WTC11 (cell line): ENCODE measurements around the gene CD9. TPM values are rescaled to one million over a fixed set of nuclear protein-coding genes. Genes with fewer than 3 reads are reported as not detected.
A peak's percentile ranks its signal among the peaks of the same experiment; 100 is the strongest.

Source experiments
- ATAC-seq: fragments of 200-7000 bp; cut with Tn5 transposase; 2 replicates; pipeline ENCODE4 v1.10.0; 2021; ENCODE audit warnings: mild to moderate bottlenecking, moderate library complexity
- CTCF ChIA-PET: fragments of 300-600 bp; sonication (Branson Sonifier 250); formaldehyde crosslinking; loops from one replicate; lab custom pipeline; 2021; ENCODE audit warnings: antibody characterized with exemption; lab: Charles Lee
- POLR2A ChIA-PET: fragments of 350-600 bp; sonication (Branson Sonifier 250); formaldehyde crosslinking; loops from one replicate; lab custom pipeline; 2021; ENCODE audit warnings: antibody characterized with exemption; lab: Charles Lee
- DNase-seq: peaks from one replicate; pipeline ENCODE4 v3.0.0; 2021; ENCODE audit warnings: low spot score
- H3K27ac Mint-ChIP-seq: 2 replicates; pipeline ENCODE4 v1.8.0; 2021; ENCODE audit warnings: mixed read lengths
- H3K27me3 Mint-ChIP-seq: 2 replicates; pipeline ENCODE4 v1.8.0; 2021; ENCODE audit warnings: low read depth, mild to moderate bottlenecking, moderate library complexity, mixed read lengths
- H3K36me3 Mint-ChIP-seq: 2 replicates; pipeline ENCODE4 v1.8.0; 2021; ENCODE audit warnings: mixed read lengths
- H3K4me1 Mint-ChIP-seq: 2 replicates; pipeline ENCODE4 v1.8.0; 2022; ENCODE audit warnings: mixed read lengths
- H3K4me3 Mint-ChIP-seq: 2 replicates; pipeline ENCODE4 v1.8.0; 2021; ENCODE audit warnings: mild to moderate bottlenecking, moderate library complexity, mixed read lengths
- H3K9me3 Mint-ChIP-seq: 2 replicates; pipeline ENCODE4 v1.8.0; 2021; ENCODE audit warnings: mixed read lengths
- ARID4B ChIP-seq: sonication (generic); formaldehyde crosslinking; IDR thresholded peaks from 2 replicates; pipeline ENCODE4 v1.8.0; 2023; ENCODE audit warnings: missing genetic modification reagents, mild to moderate bottlenecking, borderline replicate concordance
- E2F5 ChIP-seq: sonication (generic); formaldehyde crosslinking; IDR thresholded peaks from 2 replicates; pipeline ENCODE4 v1.8.1; 2022; ENCODE audit warnings: mild to moderate bottlenecking, moderate library complexity, missing genetic modification reagents
- FOXJ3 ChIP-seq: sonication (generic); formaldehyde crosslinking; IDR thresholded peaks from 2 replicates; pipeline ENCODE4 v1.9.0; 2021; ENCODE audit warnings: missing genetic modification reagents, mild to moderate bottlenecking, borderline replicate concordance
- IRF1 ChIP-seq: sonication (generic); formaldehyde crosslinking; IDR thresholded peaks from 2 replicates; pipeline ENCODE4 v1.8.0; 2023; ENCODE audit warnings: missing genetic modification reagents
- IRF2 ChIP-seq: sonication (generic); formaldehyde crosslinking; IDR thresholded peaks from 2 replicates; pipeline ENCODE4 v1.8.0; 2022; ENCODE audit warnings: low read depth, missing genetic modification reagents, borderline replicate concordance
- JAZF1 ChIP-seq: fragments of 250-450 bp; sonication (Bioruptor Pico); IDR thresholded peaks from 2 replicates; pipeline ENCODE4 v1.9.0; 2021; ENCODE audit warnings: moderate library complexity, mild to moderate bottlenecking, inconsistent platforms
- MYBL2 ChIP-seq: sonication (generic); formaldehyde crosslinking; IDR thresholded peaks from 2 replicates; pipeline ENCODE4 v1.8.1; 2023; ENCODE audit warnings: mild to moderate bottlenecking, moderate library complexity, missing genetic modification reagents
- NR1H2 ChIP-seq: sonication (generic); formaldehyde crosslinking; IDR thresholded peaks from 2 replicates; pipeline ENCODE4 v1.9.0; 2021; ENCODE audit warnings: mild to moderate bottlenecking, moderate library complexity, missing genetic modification reagents
- NR2C2 ChIP-seq: sonication (generic); formaldehyde crosslinking; IDR thresholded peaks from 2 replicates; pipeline ENCODE4 v1.8.0; 2022; ENCODE audit warnings: mild to moderate bottlenecking, missing genetic modification reagents
- NR3C1 ChIP-seq: sonication (generic); formaldehyde crosslinking; conservative IDR thresholded peaks from 2 replicates; pipeline ENCODE4 v1.8.1; 2023; ENCODE audit warnings: low read depth, mild to moderate bottlenecking, missing genetic modification reagents
- PRRX2 ChIP-seq: fragments of 250-450 bp; sonication (Bioruptor Pico); IDR thresholded peaks from 2 replicates; pipeline ENCODE4 v1.8.0; 2021; ENCODE audit warnings: mild to moderate bottlenecking
- SMAD4 ChIP-seq: sonication (generic); formaldehyde crosslinking; IDR thresholded peaks from 2 replicates; pipeline ENCODE4 v1.8.0; 2022; ENCODE audit warnings: mild to moderate bottlenecking, missing genetic modification reagents
- TEAD1 ChIP-seq: sonication (generic); formaldehyde crosslinking; IDR thresholded peaks from 2 replicates; pipeline ENCODE4 v1.8.0; 2022; ENCODE audit warnings: mild to moderate bottlenecking, missing genetic modification reagents
- ZNF263 ChIP-seq: sonication (generic); formaldehyde crosslinking; IDR thresholded peaks from 2 replicates; pipeline ENCODE4 v1.8.1; 2022; ENCODE audit warnings: low read depth, mild to moderate bottlenecking, moderate library complexity, missing genetic modification reagents
- ZNF281 ChIP-seq: sonication (generic); formaldehyde crosslinking; IDR thresholded peaks from 2 replicates; pipeline ENCODE4 v1.8.0; 2023; ENCODE audit warnings: mild to moderate bottlenecking, missing genetic modification reagents
- total RNA-seq: library from RNA; stranded (reverse); gene quantifications from 3 replicates; pipeline ENCODE4 v1.2.3, GENCODE V29; 2021
- TF ChIP-seq, protein P1 (sequence below): fragments of 250-450 bp; sonication (Bioruptor Pico); IDR thresholded peaks from 2 replicates; pipeline ENCODE4 v1.8.0; 2021; ENCODE audit warnings: mild to moderate bottlenecking
- TF ChIP-seq, protein P2 (sequence below): fragments of 250-450 bp; sonication (Bioruptor Pico); IDR thresholded peaks from 2 replicates; pipeline ENCODE4 v1.9.0; 2021; ENCODE audit warnings: mild to moderate bottlenecking

Gene CD9
- total RNA-seq, 1 experiment from 2014 or later = 260 TPM

DNA sequence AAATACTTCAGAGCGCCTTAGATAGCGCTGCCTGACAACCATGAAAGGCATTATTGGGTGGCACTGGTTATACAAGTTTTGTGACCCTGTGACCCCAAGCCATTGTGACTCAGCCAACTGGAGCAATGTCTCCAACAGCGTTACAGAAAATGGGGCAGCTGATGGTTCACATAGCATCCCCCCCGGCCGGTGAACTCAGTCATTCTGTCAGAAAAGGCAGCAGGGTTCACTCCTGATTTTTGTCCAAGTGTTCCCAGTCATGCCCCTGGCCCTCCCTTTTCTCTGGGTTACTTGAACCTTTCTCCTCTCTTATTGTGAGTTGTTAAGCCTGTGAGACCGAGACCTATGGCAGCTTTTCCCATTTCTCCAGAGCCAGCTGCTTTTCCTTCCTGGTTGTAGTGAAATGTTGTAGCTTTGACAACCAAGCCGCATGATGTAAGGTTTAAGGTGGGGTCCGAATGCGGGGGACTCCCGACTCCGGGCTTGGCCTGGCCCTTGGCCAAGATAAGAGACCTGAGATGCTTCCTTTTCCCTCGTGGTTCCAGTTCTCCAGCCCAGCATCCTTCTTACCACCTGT lies 22.0 kb downstream of the CD9 start:
- ATAC-seq = no peak
- Mint-ChIP-seq H3K27ac (peak overlapping the region; percentile 78), H3K27me3 (no peaks in the 10 kb centered on the region), H3K4me1 (peaks cover 58% of the 10 kb centered on the region)
- DNase-seq = no peak
- TF ChIP-seq PRRX2 (CRISPR knock-in tag) (no peak), SMAD4 (no peak), TEAD1 (CRISPR knock-in tag) (no peak), NR1H2 (CRISPR knock-in tag) (no peak), ZNF281 (CRISPR knock-in tag) (no peak), E2F5 (CRISPR knock-in tag) (no peak), FOXJ3 (CRISPR knock-in tag) (no peak), ARID4B (CRISPR knock-in tag) (no peak), MYBL2 (CRISPR knock-in tag) (no peak)
- TF ChIP-seq, protein P1, sequence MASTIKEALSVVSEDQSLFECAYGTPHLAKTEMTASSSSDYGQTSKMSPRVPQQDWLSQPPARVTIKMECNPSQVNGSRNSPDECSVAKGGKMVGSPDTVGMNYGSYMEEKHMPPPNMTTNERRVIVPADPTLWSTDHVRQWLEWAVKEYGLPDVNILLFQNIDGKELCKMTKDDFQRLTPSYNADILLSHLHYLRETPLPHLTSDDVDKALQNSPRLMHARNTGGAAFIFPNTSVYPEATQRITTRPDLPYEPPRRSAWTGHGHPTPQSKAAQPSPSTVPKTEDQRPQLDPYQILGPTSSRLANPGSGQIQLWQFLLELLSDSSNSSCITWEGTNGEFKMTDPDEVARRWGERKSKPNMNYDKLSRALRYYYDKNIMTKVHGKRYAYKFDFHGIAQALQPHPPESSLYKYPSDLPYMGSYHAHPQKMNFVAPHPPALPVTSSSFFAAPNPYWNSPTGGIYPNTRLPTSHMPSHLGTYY (CRISPR knock-in tag) = no peak
- TF ChIP-seq, all 79 proteins: peak for 0
- Mint-ChIP-seq H3K9me3 (no peaks in the 10 kb centered on the region), H3K4me3 (no peak overlapping the region), H3K36me3 (peaks cover 56% of the 10 kb centered on the region)
- CTCF ChIA-PET = interaction anchor here (1.0 to 3.4 kb wide), 5 partner anchors 12 to 56 kb away, joined by 3 to 17 read pairs (median 3); no protein-coding TSS in a partner anchor
- POLR2A ChIA-PET = interaction anchor here (0.6 kb wide), 1 partner anchor 28 kb away, joined by 3 read pairs; no protein-coding TSS in a partner anchor

DNA sequence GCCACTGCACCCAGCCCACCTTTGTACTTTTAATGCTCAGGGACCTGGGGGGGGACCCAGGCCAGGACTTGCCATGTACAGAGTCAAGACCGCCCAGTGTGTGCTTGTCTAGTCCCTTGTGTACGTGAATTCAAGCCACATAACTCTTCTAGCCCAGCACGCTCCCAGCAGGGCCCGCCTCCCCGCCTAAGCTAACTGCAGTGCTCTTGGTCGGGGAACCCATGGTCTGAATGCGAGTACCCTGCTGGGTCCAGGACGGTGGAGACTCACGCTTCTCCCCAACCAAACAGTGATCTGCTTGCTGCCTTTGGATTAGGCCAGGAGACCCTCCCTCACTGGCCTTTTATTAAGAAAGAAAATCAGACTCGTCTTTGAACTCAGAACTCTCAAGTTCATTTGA lies 23.3 kb downstream of the CD9 start:
- Mint-ChIP-seq H3K4me1 (peaks cover 44% of the 10 kb centered on the region), H3K36me3 (peaks cover 52% of the 10 kb centered on the region), H3K27ac (peak overlapping the region; percentile 47; the same call in 1 of the 2 replicates), H3K27me3 (no peaks in the 10 kb centered on the region), H3K4me3 (no peak overlapping the region), H3K9me3 (no peaks in the 10 kb centered on the region)
- ChIA-PET POLR2A (no interaction called here), CTCF (interaction anchor here (1.4 to 1.5 kb wide), 2 partner anchors 55 to 61 kb away, joined by 3 to 6 read pairs; no protein-coding TSS in a partner anchor)
- ATAC-seq = 0 out of 2 replicates have a peak, but pooled peaks have one; percentile 28
- DNase-seq = no peak
- no peak for TF ChIP-seq IRF1 (CRISPR knock-in tag)
- no peak for TF ChIP-seq IRF2 (CRISPR knock-in tag)
- TF ChIP-seq FOXJ3 (CRISPR knock-in tag) = no peak
- no peak for TF ChIP-seq JAZF1
- TF ChIP-seq NR3C1 = no peak
- TF ChIP-seq, protein P2, sequence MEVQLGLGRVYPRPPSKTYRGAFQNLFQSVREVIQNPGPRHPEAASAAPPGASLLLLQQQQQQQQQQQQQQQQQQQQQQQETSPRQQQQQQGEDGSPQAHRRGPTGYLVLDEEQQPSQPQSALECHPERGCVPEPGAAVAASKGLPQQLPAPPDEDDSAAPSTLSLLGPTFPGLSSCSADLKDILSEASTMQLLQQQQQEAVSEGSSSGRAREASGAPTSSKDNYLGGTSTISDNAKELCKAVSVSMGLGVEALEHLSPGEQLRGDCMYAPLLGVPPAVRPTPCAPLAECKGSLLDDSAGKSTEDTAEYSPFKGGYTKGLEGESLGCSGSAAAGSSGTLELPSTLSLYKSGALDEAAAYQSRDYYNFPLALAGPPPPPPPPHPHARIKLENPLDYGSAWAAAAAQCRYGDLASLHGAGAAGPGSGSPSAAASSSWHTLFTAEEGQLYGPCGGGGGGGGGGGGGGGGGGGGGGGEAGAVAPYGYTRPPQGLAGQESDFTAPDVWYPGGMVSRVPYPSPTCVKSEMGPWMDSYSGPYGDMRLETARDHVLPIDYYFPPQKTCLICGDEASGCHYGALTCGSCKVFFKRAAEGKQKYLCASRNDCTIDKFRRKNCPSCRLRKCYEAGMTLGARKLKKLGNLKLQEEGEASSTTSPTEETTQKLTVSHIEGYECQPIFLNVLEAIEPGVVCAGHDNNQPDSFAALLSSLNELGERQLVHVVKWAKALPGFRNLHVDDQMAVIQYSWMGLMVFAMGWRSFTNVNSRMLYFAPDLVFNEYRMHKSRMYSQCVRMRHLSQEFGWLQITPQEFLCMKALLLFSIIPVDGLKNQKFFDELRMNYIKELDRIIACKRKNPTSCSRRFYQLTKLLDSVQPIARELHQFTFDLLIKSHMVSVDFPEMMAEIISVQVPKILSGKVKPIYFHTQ (CRISPR knock-in tag) = no peak
- TF ChIP-seq E2F5 (CRISPR knock-in tag) = no peak
- no peak for TF ChIP-seq ZNF263
- TF ChIP-seq NR2C2 (CRISPR knock-in tag) = no peak
